HG03521 (cell line): ENCODE results near the gene RNF146.
A peak's percentile ranks its signal among the peaks of the same experiment; 100 is the strongest.
"Not testable (repeated sequence)": the region's sequence is repeated elsewhere in the genome, so short reads cannot be mapped to it uniquely, and the experiment has no call there.

Source experiments
- ATAC-seq: cut with Tn5 transposase; IDR thresholded peaks from one replicate; pipeline ENCODE4 v1.9.1; 2021; ENCODE audit warnings: mild to moderate bottlenecking, moderate library complexity; ENCODE audit not compliant: unreplicated experiment

The RNF146 gene

GRCh38 chr6:127266178-127266891 lies at the start of gene RNF146:
TSS of gene RNF146 (plus strand) at chr6:127266864. CDS start at chr6:127280339, 13,475 bp downstream.
- ATAC-seq: peak; percentile 78

- ATAC-seq: no peak
Measured at GRCh38 chr6:127219869-127220268, 46.8 kb upstream of the RNF146 start.

- no peak for ATAC-seq
Measured at GRCh38 chr6:127221201-127221600, 45.5 kb upstream of the RNF146 start.

- ATAC-seq: no peak
Measured at GRCh38 chr6:127222418-127222817, 44.2 kb upstream of the RNF146 start.

- ATAC-seq: no peak
Measured at GRCh38 chr6:127225497-127225896, 41.2 kb upstream of the RNF146 start.

DNA sequence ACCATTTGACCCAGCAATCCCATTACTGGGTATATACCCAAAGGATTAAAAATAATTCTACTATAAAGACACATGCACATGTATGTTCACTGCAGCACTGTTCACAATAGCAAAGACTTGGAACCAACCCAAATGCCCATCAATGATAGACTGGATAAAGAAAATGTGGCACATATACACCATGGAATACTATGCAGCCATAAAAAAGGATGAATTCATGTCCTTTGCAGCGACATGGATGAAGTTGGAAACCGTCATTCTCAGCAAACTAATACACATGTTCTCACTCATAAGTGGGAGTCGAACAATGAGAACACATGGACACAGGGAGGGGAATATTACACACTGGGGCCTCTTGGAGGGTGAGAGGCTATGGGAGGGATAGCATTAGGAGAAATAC lies 32.8 kb upstream of the RNF146 start:
- ATAC-seq: not testable (repeated sequence)

DNA sequence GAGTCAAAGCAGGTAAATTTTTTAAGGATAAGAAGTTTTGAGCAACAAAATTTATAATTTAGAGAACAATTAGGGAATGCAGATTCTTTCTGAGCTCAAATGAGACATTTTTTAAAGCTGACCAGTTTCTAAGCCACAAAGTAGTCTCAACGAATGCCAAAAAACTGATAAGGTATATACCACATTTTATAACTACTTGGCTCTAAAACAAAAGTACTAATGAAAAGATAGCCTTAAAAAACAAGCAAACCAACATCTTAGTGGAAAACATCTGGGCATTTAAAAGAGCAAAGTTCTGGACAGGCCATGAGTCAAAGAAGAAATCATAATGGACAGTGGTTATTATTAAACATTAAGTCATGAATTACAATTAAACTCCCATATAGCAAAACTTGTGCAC lies 23.2 kb upstream of the RNF146 start:
- ATAC-seq: no peak

DNA sequence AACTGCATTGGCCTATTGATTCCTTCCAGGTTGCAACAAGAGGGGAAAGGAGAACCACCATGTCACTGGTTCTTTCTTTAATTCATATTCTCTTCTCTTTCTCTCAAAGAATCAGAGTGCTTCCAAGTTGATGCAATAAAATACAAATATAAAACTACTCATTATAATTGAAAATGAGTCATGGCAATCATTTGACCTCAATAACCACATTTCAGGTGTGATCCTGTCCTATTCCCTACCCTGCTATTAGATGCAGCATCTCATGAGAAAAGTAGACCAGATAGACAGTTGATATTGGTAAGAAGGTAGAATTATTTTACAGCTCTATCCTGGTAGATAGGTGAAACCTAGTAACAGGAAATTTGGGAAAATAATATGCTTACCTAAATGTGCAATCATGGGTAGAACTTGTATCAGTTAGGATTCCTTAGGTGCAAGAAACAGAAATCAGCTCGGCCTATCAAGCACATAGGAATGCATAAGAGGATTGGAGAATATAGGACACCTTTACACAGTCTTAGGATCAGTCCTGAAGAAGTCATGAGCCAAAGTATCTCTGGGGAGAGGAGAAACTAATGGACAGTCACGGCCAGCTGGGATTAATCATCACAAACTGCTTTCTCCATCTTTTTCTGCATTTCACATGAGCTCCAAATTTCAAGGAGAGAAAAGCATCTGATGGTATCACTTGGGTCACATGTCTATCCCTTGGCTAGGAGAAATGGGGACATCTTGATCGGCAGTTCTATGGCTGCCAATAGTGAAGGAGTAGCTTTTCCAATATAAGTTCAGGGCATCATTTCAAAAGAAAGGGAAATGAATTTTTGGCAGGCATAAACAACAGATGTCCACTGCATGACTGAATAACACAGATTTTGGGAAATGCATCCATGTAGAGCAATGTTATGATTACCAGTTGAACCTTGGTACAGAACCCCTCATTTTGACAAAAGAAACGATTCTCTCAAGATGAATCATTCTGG lies 19.3 kb upstream of the RNF146 start:
- ATAC-seq: no peak

DNA sequence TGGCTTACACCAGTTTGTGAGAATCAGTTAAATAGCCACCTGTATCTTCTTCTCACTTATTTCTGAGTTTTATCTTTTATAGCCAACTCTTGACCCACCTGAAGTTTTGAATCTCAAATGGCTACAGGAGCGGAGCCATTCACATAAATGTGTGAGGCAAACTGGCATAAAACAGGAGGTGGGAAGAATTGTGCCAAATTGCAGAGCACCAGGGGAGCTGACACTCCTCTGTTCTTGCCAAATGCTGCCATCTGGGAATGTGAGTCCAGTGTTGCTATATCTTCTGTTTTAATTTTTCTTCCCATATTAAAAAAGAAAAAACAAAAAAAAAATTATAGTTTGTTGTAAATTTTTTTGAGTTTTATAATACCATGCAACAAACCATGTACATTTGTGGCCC lies 17.0 kb upstream of the RNF146 start:
- no peak for ATAC-seq

DNA sequence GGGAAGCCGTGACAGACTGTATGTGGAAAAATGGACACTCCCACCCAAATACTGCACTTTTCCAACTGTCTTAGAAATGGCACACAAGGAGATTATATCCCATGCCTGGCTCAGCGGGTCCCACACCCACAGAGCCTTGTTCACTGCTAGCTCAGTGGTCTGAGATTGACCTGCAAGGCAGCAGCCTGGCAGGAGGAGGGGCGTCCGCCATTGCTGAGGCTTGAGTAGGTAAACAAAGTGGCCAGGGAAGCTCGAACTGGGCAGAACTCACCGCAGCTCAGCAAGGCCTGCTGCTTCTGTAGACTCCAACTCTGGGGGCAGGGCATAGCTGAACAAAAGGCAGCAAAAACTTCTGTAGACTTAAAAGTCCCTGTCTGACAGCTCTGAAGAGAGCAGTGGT lies 11.4 kb upstream of the RNF146 start:
- no peak for ATAC-seq

GRCh38 chr6:127262896-127263295 lies 3.8 kb upstream of the RNF146 start:
- no peak for ATAC-seq

DNA sequence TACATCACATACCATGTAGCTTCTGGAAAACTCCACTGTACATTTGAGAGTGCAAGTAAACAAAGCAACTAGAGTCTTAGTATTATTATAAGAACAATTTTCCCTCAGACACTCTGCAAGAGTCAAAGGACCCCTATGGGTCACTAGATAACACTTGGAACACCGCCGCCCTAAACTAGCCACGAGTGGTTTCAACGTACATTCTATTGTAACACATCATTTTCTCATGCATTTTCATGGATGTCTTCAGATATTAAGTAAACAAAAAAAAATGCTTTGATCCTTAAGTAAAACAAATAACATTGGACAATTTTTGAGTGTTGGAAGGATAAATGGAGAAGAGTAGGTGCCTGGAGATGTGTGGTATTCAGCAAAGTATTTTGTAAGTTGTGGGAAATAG lies 3.2 kb upstream of the RNF146 start:
- ATAC-seq: no peak

DNA sequence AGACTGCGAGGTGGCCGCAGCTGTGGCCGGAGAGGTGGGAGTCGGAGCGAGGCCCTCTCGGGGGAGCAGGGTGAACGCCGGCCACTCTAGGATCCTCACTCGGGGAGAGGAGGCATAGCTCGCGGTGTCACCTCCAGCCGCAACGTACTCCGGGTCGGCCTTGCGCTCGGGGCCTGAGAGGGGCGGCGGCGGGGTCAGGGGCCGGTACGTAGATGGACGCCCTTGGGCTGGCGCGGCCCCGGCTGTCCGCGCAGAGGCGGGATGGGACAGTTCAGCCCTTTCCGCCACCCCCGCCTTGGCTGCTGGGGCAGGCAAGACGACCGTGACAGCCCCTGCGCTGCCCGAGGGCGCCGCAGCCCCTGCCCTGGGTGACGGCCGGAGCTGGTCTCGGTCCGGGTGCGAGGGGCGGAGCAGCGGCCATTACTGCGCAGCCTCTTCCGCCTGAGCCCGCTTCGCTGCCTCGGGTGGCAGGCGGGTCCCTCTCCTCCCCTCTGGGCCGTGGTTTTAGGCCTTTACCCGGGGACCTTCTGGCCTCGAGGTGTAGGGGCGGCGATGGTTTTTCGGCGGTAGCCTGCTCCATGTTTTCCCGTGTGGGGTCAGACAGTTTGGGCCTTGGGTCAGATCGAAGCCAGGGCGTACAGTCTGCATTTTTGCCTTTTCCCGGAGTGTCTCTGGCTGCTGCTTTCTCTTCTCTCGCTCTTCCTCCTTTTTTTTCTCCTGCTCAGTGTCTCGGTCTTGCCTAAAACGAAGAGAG lies 405 bp downstream of the RNF146 start:
- peak; percentile 73 for ATAC-seq

GRCh38 chr6:127267646-127268625 lies 1.3 kb downstream of the RNF146 start:
- ATAC-seq: no peak

GRCh38 chr6:127272576-127272975 lies 5.9 kb downstream of the RNF146 start:
- ATAC-seq: no peak

DNA sequence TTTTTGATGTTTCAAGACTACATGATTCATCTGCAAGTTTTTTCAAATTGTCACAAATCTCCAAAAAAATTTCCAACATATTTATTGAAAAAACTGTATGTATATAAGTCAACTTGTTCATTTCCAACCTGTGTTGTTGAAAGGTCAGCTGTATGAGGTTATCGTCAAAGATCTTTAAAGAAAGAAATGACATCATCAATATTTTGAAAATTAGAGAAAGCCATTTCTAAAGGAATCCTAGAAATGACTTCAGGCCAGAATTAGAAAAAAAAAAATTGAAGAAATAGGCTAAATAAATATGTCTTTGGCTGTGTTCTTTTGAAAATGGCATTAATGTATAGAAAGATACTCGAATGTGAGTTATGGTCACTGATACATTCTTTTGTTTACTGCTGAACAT lies 6.8 kb downstream of the RNF146 start:
- ATAC-seq: no peak

DNA sequence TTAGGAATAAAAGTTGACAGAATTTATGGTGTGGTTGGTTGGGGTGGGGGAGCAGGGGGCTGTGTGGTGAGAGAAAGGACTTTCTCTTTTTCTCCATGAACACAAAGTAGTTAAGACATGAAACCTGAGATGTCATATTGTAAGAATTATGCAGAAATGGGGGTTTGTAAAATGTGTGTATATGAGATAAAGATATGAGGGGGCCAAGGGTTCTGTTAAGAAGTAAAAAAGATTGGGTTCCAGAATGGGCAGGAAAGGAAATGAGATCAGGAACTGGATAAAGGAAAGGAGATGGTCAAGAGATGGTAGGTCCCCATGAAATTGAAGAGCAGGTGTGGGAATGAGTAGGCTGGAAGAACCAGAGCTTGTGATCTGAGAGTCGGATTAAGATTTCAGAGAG lies 9.7 kb downstream of the RNF146 start:
- ATAC-seq: no peak

- no peak for ATAC-seq
Measured at GRCh38 chr6:127277878-127278843, 11.5 kb downstream of the RNF146 start.

GRCh38 chr6:127279815-127280214 lies 13.2 kb downstream of the RNF146 start:
- no peak for ATAC-seq
